Hippocampal formation (tissue), 2 donors: ENCODE data around the gene TP53I3.
"Not testable (repeated sequence)": the region's sequence is repeated elsewhere in the genome, so short reads cannot be mapped to it uniquely, and the experiment has no call there.

ENCODE experiments used
- DNase-seq, 2 donors: peaks; one replicate each; lab custom pipeline; 2025; lab: John Stamatoyannopoulos, UW

TP53I3 gene, protein sequence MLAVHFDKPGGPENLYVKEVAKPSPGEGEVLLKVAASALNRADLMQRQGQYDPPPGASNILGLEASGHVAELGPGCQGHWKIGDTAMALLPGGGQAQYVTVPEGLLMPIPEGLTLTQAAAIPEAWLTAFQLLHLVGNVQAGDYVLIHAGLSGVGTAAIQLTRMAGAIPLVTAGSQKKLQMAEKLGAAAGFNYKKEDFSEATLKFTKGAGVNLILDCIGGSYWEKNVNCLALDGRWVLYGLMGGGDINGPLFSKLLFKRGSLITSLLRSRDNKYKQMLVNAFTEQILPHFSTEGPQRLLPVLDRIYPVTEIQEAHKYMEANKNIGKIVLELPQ

DNA sequence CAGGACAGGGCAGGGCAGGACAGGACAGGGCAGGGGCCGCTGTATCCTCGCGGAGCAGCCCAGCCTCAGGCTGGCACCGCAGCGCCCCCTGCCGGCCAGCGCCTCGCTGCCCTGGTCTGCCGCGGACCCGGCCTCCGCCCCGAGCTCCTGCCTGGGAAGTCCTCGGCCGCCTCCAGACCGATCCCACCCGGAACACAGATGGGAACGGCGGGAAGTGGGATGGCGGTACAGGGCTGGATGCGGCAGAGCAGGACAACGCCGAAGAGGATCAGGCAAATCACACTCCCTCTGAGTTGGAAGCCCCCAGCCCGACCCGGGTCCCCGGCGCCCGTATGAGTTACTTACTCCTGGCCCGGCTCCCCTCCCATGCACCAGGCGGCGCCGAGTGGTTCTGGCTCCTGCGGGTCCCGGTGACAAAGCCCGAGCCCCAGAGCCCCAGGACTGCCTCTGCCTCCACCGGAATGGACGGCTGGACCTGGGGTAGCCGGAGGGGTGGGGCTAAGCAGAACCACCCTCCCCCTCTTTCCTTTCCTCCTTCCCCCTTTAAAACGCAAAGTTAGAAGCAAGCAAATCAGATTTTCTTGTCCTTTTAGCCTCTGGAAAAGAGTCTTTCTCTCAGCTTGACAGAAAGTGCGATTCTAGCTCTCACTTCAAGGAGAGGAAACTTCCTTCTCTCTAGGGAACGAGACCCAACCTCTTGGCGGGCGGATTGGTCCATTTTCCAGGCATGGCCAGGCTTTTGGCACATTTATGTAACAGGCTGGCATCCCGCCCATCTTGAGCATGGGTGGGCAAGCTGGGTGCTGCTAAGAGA is at the start of gene TP53I3:
Gene TP53I3, minus strand, starts transcription at position 449 of the 814 bp plus-strand sequence. CDS start 508 bp downstream, outside the sequence.
- peak; percentile 69 to 83 for DNase-seq

DNA sequence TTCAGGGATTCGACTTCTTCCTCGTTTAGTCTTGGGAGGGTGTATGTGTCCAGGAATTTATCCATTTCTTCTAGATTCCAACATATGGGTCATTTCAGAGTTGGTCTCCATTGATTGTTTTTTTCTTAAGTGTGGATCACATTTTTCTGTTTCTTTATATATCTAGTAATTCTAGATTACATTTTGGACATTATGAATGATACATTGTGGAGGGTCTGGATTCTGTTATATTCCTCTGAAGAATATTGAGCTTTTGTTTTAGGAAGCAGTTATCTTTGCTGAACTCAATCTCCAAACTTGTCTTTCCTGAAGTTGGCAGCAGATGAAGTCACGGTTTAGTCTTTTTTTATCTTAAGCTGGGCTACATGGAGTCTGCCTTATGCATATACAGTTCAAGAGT is 47.9 kb upstream of the TP53I3 start:
- no peak for DNase-seq

DNA sequence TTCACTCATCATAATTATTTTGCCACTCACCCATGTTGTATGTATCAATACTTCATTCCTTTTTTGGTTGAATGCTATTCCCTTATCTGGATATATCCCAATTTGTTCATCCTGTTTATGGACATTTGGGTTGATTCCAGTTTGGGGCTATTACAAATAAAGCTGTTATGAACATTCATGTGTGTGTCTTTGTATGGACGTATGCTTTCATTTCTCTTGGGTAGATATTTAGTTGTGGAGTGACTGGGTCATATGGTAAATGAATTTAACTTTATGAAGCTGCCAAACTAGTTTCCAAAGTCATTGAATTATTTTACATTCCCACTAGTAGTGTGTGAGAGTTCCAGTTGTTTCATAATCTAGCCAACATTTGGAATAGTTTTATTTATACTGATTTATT is 41.3 kb upstream of the TP53I3 start:
- DNase-seq: no peak

DNA sequence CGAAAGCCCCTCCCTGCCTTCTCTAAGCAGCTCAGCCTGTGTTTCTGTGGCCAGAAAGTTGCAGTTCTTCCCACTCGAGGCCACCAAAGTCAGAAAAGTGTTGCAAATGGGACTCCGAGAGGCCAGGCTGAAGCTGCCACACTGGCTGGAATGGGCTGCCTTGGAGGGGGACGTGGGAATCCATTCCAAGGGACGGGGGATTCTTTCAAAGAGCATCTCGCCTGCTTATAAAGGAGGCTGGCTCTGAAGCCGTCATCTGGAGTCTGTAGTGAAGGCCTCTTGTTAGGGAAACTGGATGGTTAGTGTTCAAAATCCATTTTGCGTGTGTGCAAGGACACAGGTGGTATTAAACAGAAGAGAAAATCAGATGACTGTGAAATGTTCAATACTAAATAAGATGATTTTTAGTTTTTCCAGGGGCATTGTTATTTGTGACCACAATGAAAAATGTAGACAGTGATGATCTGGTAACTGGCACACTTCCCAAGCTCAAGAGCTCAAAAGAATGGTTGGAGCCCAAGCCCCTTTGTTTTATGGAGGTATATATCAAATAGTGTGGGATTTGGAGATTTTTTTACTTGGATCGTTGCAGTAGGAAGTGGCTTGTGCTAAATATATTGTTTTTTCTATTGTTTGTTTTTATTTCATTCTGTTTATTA is 39.4 kb upstream of the TP53I3 start:
- peak; percentile 33 to 59 for DNase-seq

DNA sequence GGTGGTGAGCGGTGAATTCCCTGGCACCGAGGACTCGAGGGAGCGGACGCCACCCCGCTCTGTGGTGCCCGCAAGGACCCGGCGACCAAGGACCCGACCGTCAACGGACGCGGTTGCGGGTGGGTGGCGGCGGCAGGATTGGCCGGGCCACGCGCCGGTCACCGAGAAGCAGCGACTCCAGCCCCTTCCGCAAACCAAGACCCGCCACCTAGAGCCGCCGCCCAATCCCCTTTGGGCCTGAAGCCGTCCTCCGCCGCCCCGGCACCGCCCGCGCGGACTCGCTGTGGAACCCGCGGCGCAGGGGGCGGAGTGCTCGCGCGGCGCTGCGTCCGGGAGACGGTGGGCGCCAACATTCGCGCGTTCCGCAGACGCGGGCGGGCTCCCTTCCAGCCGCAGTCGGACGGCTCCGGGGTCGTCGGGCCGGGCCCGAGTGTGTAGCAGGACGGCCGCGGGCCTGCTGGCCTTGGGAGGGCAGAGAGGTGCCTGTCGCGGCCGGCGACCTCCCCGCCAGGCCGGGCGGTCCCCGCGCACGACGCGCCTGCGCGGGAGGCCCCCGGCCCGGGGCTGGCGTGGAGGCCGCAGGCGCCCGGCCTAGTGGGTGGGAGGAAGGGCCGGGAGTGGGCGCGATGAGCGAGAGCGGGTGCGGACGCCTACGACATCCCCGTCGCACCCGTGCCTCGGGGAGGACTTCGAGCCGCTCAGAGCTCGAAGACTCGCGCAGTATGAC is 38.7 kb upstream of the TP53I3 start, which contains the start of the genes FAM228B and PFN4:
Gene FAM228B, plus strand, starts transcription at position 275 of the 727 bp plus-strand sequence. CDS start 893 bp downstream, outside the sequence.
Gene PFN4, minus strand, starts transcription at position 140 of the 727 bp plus-strand sequence. CDS start 799 bp downstream, outside the sequence.
- DNase-seq: peak; percentile 80 to 83

DNA sequence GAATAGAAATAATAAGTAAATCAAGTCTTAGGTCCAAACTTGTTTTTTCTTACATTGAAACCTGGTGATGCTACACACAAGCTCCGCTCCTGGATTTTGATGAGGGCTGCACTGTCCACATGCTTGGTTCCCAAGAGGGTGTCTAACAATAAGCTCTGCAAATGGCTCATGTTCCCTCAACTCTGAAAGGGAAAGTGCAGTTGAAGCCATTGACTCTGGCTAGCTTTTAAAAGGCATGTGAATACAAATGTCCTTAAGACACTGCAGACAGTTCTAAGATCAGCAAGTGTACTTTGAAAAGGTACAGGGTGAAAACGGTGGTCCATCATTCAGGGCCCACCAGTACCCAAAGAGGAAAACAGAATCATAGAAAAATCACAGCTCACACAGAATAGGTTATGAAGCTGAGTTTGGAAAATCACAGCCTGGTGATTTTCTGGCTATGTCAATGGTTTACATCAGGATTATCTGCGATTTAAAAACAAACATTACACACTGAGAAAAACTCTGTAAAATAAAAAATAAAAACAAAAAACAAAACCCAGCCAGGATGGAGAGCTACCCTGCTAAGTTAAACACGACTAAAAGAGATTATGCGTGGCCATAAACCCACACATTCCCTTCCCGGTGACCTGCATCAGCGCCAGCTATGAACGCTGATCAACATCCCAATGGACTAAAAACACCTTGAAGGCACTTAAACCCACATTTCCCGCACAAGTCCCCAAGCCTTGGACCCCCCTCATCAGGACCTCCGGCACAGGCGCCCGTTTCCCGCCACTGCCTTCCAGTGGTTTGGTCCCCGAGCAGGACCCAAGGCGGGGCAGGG is 37.9 kb upstream of the TP53I3 start:
- no peak for DNase-seq

DNA sequence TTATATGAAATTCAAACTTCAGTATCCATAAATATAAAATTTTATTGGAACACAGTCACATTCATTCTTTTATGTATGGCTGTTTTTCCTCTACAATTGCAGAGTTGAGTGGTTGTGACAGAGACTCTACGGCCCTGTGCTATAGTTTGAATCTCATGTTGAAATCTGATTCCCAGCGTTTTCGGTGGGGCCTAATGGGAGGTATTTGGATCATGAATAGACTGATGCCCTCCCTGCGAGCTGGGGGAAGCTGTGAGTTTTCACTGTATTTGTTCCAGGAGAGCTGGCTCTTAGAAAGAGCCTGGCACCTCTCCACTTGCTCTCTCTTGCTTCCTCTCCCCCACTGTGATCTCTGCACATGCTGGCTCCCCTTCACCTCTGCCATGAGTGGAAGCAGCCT is 36.8 kb upstream of the TP53I3 start:
- DNase-seq: no peak

DNA sequence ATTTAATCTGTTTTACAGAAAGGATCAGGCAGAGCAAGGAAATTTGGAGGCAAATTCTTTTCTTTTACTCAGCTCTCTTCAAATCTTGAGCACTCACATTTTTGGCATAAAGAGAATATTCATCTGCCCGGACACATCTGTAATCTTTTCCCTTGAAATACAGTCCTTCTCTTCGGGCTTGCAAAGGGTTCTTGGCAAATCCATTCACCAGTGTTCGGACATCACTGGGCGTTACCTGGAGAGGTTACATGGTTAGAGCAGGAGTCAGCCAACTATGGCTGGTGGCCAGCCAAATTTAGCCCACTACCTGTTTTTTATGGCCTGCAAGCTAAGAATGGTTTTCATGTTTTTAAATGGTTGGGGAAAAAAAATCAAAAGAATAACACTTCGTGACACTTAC is 36.4 kb upstream of the TP53I3 start:
- no peak for DNase-seq

DNA sequence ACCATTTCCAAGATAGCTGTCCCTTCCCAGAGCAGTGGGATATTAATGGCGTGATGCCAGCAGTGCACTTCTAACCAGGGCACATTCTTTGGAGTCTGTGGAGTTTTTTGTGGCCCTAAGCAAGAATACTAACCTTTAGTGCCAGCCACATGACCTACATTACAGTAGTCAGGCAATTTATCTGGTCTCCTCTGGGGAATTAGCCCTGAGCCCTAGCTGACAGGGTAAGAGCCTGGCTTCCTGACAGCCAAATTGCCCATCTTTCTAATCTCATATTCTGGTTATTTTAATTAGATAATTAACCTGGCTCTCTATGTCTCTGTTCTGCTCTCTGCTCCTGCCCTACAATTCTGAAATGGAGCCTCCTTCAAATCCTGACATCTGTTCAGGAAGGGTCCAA is 33.3 kb upstream of the TP53I3 start:
- no peak for DNase-seq

DNA sequence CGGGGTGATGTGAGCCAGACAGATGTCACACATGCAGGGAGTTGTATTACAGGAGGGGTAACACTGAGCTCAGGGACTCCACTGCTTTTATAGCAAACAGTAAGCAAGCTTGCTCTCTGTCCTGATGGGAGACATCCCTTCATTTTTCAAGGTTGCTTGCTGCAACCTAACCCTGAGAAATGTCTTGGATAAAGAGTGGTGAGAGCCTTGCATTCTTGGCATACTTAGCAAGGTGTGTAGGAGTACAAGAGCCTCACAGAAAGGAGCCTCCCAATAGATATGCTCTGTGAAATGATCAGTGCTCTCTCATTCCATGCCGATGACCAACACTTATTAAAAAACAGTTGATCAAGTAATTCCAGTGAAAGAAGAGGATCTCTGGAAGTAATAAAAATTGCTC is 30.4 kb upstream of the TP53I3 start:
- no peak for DNase-seq

DNA sequence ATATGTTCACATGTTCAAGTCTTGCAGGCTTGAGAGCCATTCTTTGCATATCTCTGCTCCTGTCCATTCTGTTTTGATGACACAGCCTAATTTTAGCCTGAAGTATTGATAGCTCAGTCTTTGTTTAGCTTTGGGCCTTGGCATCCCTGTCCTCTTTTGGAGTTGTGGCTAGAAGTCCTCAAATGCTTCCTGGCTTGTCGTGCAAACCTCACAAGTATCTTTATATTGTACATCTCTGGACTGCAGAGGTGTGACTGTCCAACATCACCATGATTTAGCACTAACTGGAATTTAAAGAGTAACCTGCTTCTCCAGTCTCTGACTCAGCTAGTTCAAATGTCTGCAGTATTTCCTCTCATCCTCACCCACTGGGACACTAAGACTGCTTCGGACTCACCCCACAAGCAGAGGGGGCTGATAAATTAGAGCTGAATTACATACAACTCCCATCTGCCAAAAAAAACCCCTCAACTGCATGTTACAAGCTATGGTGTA is 26.8 kb upstream of the TP53I3 start:
- DNase-seq: no peak

DNA sequence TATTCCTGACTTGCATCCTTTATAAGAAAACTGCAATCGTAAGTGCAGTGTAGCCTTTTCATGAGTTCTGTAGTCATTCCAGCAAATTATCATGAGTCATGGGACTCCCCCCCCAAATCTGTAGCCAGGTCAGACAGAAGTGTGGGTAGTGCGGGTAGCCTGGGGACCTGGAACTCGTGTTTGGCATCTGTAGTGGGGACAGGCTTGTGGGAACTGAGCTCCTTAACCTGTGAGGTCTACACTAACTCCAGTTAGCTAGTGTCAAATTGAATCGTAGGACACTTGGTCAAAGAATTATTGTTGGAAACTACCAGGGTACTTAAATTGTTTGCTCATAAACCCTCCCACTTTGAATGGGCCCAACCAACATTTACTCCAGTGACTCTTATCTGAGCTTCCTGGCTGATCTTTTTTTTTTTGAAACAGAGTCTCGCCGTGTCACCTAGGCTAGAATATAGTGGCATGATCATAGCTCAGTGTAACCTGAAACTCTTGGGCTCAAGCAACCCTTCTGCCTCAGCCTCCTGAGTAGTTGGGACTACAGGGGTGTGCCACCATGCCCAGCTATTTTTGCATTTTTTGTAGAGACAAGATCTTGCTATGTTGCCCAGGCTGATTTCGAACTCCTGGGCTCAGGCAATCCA is 26.1 kb upstream of the TP53I3 start:
- no peak for DNase-seq

DNA sequence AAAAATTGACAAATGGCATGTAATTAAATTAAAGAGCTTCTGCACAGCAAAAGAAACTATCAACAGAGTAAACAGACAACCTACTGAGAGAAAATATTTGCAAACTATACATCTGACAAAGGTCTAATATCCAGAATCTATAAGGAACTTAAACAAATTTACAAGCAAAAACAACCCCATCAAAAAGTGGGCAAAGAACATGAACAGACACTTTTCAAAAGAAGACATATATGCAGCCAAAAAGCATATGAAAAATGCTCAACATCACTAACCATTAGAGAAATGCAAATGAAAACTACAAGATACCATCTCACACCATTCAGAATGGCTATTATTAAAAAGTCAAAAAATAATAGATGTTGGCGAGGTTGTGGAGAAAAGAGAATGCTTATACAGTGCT is 24.8 kb upstream of the TP53I3 start:
- DNase-seq: not testable (repeated sequence)

DNA sequence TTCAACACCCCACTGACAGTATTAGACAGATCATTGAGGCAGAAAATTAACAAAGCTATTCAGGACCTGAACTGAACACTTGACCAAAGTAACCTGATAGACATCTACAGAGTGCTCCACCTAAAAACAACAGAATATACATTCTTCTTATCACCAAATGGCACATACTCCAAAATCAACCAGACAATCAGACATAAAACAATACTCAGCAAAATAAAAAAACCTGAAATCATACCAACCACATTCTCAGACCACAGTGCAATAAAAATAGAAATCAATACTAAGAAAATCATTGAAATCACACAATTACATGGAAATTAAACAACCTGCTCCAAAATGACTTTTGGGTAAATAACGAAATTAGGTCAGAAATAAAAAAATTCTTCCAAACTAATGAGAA is 22.7 kb upstream of the TP53I3 start:
- no peak for DNase-seq

DNA sequence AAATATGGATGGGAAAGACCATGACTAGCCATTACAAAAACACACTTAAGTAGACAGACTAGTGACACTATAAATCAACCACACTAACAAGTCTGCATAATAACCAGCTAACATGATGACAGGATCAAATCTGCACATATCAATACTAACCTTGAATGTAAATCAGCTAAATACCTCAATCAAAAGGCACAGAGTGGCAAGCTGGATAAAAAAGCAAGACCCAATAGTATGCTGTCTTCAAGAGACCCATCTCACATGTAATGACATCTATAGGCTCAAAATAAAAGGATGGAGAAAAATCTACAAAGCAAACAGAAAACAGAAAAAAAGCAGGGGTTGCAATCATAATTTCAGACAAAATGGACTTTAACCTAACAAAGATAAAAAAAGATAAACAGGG is 22.2 kb upstream of the TP53I3 start:
- DNase-seq: no peak

DNA sequence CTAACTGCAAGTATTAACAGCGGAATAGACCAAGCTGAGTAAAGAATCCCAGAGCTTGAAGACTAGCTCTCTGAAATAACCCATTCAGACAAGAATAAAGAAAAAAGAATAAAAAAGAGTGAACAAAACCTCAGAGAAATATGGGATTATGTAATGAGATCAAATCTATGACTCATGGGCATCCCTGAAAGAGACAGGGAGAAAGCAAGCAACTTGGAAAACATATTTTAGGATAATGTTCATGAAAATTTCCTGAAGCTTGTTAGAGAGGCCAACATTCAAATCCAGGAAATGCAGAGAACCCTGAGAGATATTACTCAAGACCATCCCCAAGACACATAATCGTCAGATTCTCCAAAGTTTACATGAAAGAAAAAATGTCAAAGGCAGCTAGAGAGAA is 21.2 kb upstream of the TP53I3 start:
- DNase-seq: no peak

DNA sequence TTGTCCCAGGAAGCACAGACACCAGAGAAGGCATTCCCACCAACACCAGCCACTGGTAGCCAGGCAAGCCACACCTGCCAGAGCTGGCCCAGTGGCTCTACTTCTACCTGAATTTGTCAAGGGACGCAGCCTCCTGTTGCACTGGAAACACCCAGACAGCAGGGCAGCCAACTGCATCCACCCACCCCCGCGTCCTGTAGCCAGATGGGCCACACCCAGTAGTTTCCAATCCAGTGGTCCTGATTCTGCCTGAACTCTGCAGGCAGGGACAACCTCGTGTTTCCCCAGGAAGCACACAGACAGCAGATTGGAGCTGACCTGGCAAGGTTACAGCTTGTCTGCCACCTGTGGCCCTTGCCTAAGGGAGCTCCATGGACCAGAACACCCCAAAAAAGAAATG is 20.3 kb upstream of the TP53I3 start:
- DNase-seq: no peak

DNA sequence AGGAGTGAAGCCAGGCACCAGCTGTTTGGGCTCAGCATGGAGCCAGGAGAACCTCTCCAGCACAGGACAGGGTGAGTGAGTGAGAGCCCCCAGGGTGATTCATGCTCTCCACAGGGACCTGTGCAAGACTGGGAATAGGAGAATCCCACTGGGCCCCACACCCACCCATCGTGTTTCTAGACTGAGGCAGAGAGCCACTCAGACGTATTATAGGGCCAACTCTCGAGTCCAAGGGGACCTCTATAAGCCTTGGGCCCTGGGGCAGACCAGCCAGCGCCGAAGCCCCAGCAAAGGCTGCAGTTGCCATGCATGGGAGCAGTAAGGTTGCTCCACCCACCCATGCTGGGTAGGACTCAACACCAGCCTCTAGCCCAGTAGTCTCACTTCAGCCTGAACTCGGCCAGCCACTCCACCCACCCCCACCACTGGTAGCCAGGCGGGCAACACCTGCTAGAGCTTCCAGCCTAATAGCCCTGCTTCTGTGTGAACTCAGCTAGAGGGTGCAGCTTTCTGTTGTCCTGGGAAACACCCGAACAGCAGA is 19.5 kb upstream of the TP53I3 start:
- DNase-seq: no peak

DNA sequence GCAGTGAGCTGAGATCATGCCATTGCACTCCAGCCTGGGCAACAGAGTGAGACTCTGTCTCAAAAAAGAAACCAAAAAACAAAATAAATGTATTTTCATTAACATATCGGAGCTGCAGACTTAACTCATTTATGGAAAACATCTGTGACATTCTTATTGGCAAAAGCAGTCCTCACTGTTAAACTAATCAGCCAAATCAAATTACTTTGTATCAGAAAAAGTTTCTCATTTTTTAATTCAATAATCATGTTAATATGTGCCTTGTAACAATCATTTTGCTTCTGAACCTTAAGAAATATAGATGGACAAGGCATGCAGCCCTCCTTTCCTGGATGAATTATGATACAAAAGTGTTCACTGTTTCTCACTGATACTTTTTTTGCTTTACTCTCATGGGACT is 18.0 kb upstream of the TP53I3 start:
- DNase-seq: no peak

DNA sequence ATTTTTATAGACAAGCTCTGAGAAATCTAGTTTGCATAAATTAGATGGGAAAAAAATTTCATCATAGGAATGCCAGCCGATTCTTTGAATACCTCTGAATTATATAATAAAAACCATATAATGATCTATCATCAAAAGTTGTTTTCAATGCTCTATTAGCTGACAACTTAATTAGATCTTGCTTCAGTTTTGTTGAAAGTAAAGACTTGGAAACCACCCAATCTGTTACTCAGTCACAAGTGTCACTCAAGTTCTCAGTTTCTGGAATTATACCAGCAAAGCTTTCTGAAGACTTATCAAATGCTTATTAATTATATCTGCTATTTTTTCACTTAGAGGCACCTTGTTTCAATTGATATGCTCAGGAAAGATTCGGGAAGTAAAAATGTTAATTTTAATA is 17.4 kb upstream of the TP53I3 start:
- DNase-seq: no peak
